Epithelial cell of esophagus (primary cell): Measurements from ENCODE around the gene RBM33.
"Not testable (repeated sequence)": the region's sequence is repeated elsewhere in the genome, so short reads cannot be mapped to it uniquely, and the experiment has no call there.

ENCODE experiments used
- DNase-seq: peaks from one replicate; pipeline ENCODE4 v3.0.0; 2010; ENCODE audit warnings: low read depth
- H3K4me3 ChIP-seq: 2 replicates; pipeline ENCODE4 v1.5.1; 2011; ENCODE audit warnings: mild to moderate bottlenecking, low read length, control low read depth
- CTCF ChIP-seq: IDR thresholded peaks from 2 replicates; pipeline ENCODE4 v1.5.1; 2011; ENCODE audit warnings: low read depth, mild to moderate bottlenecking, low read length, control low read depth, inconsistent platforms; ENCODE audit not compliant: insufficient read depth; ENCODE audit errors: missing control alignments

RBM33 gene

GRCh38 chr7:155813546-155814315 is 169.3 kb downstream of the RBM33 start:
- DNase-seq, result no peak
- TF ChIP-seq CTCF, result no peak
- no peak overlapping the region for H3K4me3 ChIP-seq

GRCh38 chr7:155814316-155815276 is 170.1 kb downstream of the RBM33 start:
- no peak for TF ChIP-seq CTCF
- H3K4me3 ChIP-seq, result no peak overlapping the region
- DNase-seq, result no peak

GRCh38 chr7:155815332-155816191 is 171.1 kb downstream of the RBM33 start:
- peak; percentile 79 for TF ChIP-seq CTCF
- DNase-seq, result peak; percentile 63
- H3K4me3 ChIP-seq, result no peak overlapping the region

GRCh38 chr7:155816192-155816508 is 171.7 kb downstream of the RBM33 start:
- no peak for DNase-seq
- H3K4me3 ChIP-seq, result no peak overlapping the region
- TF ChIP-seq CTCF, result no peak

- DNase-seq, result no peak
- H3K4me3 ChIP-seq, result no peak overlapping the region
- TF ChIP-seq CTCF, result no peak
These were observed 172.5 kb downstream of the RBM33 start for GRCh38 chr7:155816996-155817395.

- H3K4me3 ChIP-seq, DNase-seq: not testable (repeated sequence)
These were observed 173.1 kb downstream of the RBM33 start for GRCh38 chr7:155817515-155817914.
